HG02763 (cell line): ENCODE measurements around the gene PNLDC1.
"Not testable (repeated sequence)": the region's sequence is repeated elsewhere in the genome, so short reads cannot be mapped to it uniquely, and the experiment has no call there.

Source experiments
- ATAC-seq: cut with Tn5 transposase; IDR thresholded peaks from one replicate; pipeline ENCODE4 v1.9.1; 2021; ENCODE audit warnings: mild to moderate bottlenecking, moderate library complexity; ENCODE audit not compliant: unreplicated experiment

Gene PNLDC1

GRCh38 chr6:159844737-159845645 is 44.9 kb downstream of the PNLDC1 start:
- no peak for ATAC-seq

GRCh38 chr6:159848552-159848951 is 48.5 kb downstream of the PNLDC1 start:
- ATAC-seq = not testable (repeated sequence)

GRCh38 chr6:159849851-159850250 is 49.8 kb downstream of the PNLDC1 start:
- not testable (repeated sequence) for ATAC-seq

GRCh38 chr6:159852877-159853276 is 52.8 kb downstream of the PNLDC1 start:
- no peak for ATAC-seq

- no peak for ATAC-seq
Observed at GRCh38 chr6:159853754-159854153, 53.7 kb downstream of the PNLDC1 start.

GRCh38 chr6:159854959-159855358 is 54.9 kb downstream of the PNLDC1 start:
- no peak for ATAC-seq

- ATAC-seq = no peak
Observed at GRCh38 chr6:159858259-159858658, 58.2 kb downstream of the PNLDC1 start.

- ATAC-seq = no peak
Observed at GRCh38 chr6:159860482-159860881, 60.4 kb downstream of the PNLDC1 start.

GRCh38 chr6:159862103-159862502 is 62.0 kb downstream of the PNLDC1 start:
- ATAC-seq = no peak

GRCh38 chr6:159863341-159863740 is 63.3 kb downstream of the PNLDC1 start:
- not testable (repeated sequence) for ATAC-seq

- no peak for ATAC-seq
Observed at GRCh38 chr6:159865226-159865920, 65.3 kb downstream of the PNLDC1 start.

GRCh38 chr6:159866286-159867247 is 66.5 kb downstream of the PNLDC1 start:
- ATAC-seq = no peak
